Mesothelial cell of epicardium (in vitro differentiated cells): Measurements from ENCODE around the gene SLC23A2. TPM values are rescaled to one million over a fixed set of nuclear protein-coding genes. Genes with fewer than 3 reads are reported as not detected.

ENCODE experiments used
- DNase-seq, 2 experiments: peaks; one replicate each; pipeline ENCODE4 v3.0.0; 2021; ENCODE audit warnings: low spot score in 2 of 2; ENCODE audit not compliant: unreplicated experiment in 2 of 2
- H3K27ac Mint-ChIP-seq: 2 replicates; pipeline ENCODE4 v1.8.0; 2021; ENCODE audit warnings: mixed read lengths
- H3K27me3 Mint-ChIP-seq: 2 replicates; pipeline ENCODE4 v1.8.0; 2021; ENCODE audit warnings: low read depth, mixed read lengths
- H3K36me3 Mint-ChIP-seq: 2 replicates; pipeline ENCODE4 v1.8.0; 2021; ENCODE audit warnings: mixed read lengths
- H3K4me1 Mint-ChIP-seq: 2 replicates; pipeline ENCODE4 v1.8.0; 2021; ENCODE audit warnings: mixed read lengths
- H3K4me3 Mint-ChIP-seq: 2 replicates; pipeline ENCODE4 v1.8.0; 2021; ENCODE audit warnings: mild to moderate bottlenecking, moderate library complexity, mixed read lengths
- H3K9me3 Mint-ChIP-seq: 2 replicates; pipeline ENCODE4 v1.8.0; 2021; ENCODE audit warnings: mixed read lengths
- total RNA-seq: library from RNA; stranded (reverse); gene quantifications from 3 replicates; pipeline ENCODE4 v1.2.1, GENCODE V29; 2021
- TF ChIP-seq, protein P1 (sequence below): fragments of 200-600 bp; sonication (generic); IDR thresholded peaks from one replicate; pipeline ENCODE4 v1.5.0; 2021; ENCODE audit warnings: antibody characterized with exemption; ENCODE audit not compliant: unreplicated experiment

The SLC23A2 gene
- total RNA-seq, 1 donor from 2014 or later: 33.7 TPM

DNA sequence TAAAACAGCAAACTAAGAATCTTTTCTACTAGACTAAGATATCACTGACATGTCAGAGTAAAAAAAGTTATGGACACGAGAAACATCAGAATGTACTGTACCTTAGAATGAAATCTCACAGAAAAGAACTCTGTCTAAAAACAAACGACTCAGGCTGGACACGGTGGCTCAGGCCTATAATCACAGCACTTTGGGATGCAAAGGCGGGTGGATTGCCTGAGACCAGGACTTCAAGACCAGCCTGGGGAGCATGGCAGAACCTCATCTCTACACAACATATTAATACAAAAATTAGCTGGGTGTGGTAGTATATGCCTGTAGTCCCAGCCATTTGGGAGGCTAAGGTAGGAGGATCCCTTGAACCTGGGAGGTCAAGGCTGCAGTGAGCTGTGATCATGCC, 157.0 kb downstream of the SLC23A2 start:
- TF ChIP-seq, protein P1, sequence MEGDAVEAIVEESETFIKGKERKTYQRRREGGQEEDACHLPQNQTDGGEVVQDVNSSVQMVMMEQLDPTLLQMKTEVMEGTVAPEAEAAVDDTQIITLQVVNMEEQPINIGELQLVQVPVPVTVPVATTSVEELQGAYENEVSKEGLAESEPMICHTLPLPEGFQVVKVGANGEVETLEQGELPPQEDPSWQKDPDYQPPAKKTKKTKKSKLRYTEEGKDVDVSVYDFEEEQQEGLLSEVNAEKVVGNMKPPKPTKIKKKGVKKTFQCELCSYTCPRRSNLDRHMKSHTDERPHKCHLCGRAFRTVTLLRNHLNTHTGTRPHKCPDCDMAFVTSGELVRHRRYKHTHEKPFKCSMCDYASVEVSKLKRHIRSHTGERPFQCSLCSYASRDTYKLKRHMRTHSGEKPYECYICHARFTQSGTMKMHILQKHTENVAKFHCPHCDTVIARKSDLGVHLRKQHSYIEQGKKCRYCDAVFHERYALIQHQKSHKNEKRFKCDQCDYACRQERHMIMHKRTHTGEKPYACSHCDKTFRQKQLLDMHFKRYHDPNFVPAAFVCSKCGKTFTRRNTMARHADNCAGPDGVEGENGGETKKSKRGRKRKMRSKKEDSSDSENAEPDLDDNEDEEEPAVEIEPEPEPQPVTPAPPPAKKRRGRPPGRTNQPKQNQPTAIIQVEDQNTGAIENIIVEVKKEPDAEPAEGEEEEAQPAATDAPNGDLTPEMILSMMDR: no peak
- H3K36me3 Mint-ChIP-seq: no peaks in the 10 kb centered on the region
- no peak overlapping the region for H3K27ac Mint-ChIP-seq
- no peaks in the 10 kb centered on the region for H3K4me1 Mint-ChIP-seq
- no peak for DNase-seq
- peaks cover 1% of the 10 kb centered on the region for H3K27me3 Mint-ChIP-seq
- no peak overlapping the region for H3K4me3 Mint-ChIP-seq
- peaks cover 4% of the 10 kb centered on the region for H3K9me3 Mint-ChIP-seq

DNA sequence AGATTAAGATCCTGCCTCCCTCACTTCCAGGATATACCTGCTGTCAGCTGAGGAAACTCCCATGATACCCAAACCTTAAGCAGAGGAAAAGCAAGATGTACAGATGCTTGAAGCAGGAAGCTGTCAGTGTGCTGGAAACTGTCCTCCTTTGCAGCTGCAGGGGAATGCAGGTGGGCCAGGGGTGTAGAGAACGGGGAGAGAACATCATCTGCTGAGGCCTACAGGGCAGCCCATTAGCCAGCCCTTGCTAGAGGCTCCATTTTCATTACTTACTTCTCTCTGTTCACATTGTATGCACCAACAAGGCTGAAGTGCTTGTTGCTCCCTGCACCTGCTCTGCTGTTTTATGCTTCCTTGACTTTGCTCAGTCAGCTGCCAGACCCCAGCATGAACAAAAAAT, 160.5 kb downstream of the SLC23A2 start:
- peaks cover 3% of the 10 kb centered on the region for H3K27me3 Mint-ChIP-seq
- TF ChIP-seq, protein P1: no peak
- DNase-seq: no peak
- no peak overlapping the region for H3K4me3 Mint-ChIP-seq
- H3K27ac Mint-ChIP-seq: no peak overlapping the region
- peaks cover 4% of the 10 kb centered on the region for H3K9me3 Mint-ChIP-seq
- H3K36me3 Mint-ChIP-seq: no peaks in the 10 kb centered on the region
- H3K4me1 Mint-ChIP-seq: peaks cover 5% of the 10 kb centered on the region

DNA sequence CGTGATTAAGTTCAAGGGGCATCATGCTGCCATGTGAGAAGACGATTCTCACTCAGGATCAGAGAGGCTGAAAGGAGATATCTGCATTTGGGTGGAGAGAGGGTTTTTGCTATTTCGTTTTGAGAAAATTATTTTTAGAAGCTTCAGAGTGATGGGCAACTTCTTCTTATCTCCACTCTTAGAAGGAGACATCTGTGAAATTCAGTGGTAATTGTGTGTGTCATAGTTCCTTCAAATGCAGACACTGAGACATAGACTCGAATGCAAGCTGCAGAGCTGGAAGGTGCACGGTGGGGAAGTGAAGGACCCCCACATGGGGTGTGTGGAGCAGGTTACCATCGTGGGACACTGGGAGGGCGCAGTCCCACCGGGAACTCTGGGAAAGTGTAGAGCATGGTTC, 162.8 kb downstream of the SLC23A2 start:
- Mint-ChIP-seq H3K4me1 (peaks cover 12% of the 10 kb centered on the region), H3K27ac (no peak overlapping the region), H3K4me3 (no peak overlapping the region), H3K27me3 (peaks cover 3% of the 10 kb centered on the region), H3K9me3 (peaks cover 4% of the 10 kb centered on the region), H3K36me3 (no peaks in the 10 kb centered on the region)
- DNase-seq: no peak
- TF ChIP-seq, protein P1: no peak

DNA sequence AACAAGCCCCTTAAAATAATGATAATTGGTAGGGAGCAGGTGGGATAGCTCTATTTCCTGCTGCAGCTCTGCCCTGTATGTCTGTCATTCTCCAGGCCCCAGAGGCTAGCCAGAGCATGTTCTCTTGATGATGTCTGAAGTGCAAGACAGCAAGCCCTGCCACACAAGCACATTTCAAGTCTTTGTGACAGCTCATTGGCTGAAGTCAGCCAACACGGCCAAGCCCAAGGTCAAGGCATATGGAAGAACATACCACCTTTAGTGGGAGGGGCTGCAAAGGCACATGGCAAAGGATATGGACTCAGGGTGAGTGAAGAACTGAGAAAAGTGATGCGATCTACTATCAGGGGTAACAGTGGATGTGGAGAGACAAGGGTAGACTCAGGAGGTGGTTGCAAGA, 163.6 kb downstream of the SLC23A2 start:
- Mint-ChIP-seq H3K9me3 (peaks cover 6% of the 10 kb centered on the region), H3K36me3 (no peaks in the 10 kb centered on the region), H3K27me3 (peaks cover 3% of the 10 kb centered on the region), H3K4me1 (peaks cover 12% of the 10 kb centered on the region), H3K4me3 (no peak overlapping the region), H3K27ac (no peak overlapping the region)
- DNase-seq: no peak
- TF ChIP-seq, protein P1: no peak

DNA sequence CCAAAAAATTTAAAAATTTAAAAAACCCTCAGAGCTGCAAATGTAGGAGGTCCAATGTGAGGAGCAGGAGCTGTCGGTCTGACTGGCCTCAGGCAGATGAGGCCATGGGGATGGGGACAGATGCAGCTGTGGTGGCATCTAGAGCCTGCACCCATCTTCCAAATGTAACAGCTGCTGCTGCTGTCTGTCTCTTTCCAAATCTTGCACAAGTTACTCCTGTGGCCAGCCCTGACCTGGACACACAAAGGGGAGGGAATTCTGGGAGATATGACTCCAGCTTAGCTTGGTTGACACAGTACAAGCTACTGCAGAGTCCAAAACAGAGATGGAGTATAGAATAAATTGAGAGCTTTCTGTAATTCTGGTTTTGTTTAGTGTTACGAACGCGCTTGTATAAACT, 164.4 kb downstream of the SLC23A2 start:
- H3K27ac Mint-ChIP-seq: no peak overlapping the region
- peaks cover 12% of the 10 kb centered on the region for H3K4me1 Mint-ChIP-seq
- DNase-seq: no peak
- H3K9me3 Mint-ChIP-seq: peaks cover 8% of the 10 kb centered on the region
- no peak overlapping the region for H3K4me3 Mint-ChIP-seq
- peaks cover 3% of the 10 kb centered on the region for H3K27me3 Mint-ChIP-seq
- TF ChIP-seq, protein P1: no peak
- no peaks in the 10 kb centered on the region for H3K36me3 Mint-ChIP-seq

DNA sequence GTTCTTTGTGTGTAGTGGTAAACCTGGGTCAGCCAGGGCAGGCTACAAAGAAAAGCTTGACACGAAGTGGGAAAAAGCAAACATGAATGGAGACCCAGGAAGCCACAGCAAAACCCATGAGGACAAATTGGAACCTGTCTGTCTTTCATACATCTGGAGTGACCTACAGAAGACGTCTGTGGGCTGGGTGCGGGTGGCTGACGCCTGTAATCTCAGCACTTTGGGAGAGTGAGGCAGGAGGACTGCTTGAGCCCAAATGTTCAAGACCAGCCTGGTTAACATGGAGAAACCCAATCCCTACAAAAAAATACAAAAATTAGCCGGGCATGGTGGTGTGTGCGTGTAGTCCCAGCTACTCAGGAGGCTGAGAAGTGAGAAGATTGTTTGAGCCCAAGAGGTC, 164.8 kb downstream of the SLC23A2 start:
- no peak overlapping the region for H3K27ac Mint-ChIP-seq
- TF ChIP-seq, protein P1: no peak
- H3K4me1 Mint-ChIP-seq: peaks cover 12% of the 10 kb centered on the region
- H3K36me3 Mint-ChIP-seq: no peaks in the 10 kb centered on the region
- DNase-seq: no peak
- peaks cover 3% of the 10 kb centered on the region for H3K27me3 Mint-ChIP-seq
- no peak overlapping the region for H3K4me3 Mint-ChIP-seq
- peaks cover 12% of the 10 kb centered on the region for H3K9me3 Mint-ChIP-seq
